SK-N-SH (cell line): Measurements from ENCODE around the gene CELA3B.

ENCODE experiments used
- ELF1 ChIP-seq: IDR thresholded peaks from 2 replicates; pipeline ENCODE4 v1.4.0; 2012
- EP300 ChIP-seq, 2 experiments: IDR thresholded peaks; 2 replicates each; pipeline versions ENCODE4 v1.4.0 to v1.6.1; 2012; ENCODE audit warnings: borderline replicate concordance in 1 of 2, low read depth in 1 of 2, low read length in 1 of 2
- FOXM1 ChIP-seq: IDR thresholded peaks from 2 replicates; pipeline ENCODE4 v1.4.0; 2012; ENCODE audit warnings: low read depth, mild to moderate bottlenecking
- GABPA ChIP-seq: IDR thresholded peaks from 2 replicates; pipeline ENCODE4 v1.4.0; 2012; ENCODE audit warnings: low read depth, mild to moderate bottlenecking
- JUND ChIP-seq: IDR thresholded peaks from 2 replicates; pipeline ENCODE4 v1.4.0; 2012
- MAX ChIP-seq: IDR thresholded peaks from 2 replicates; pipeline ENCODE4 v1.4.0; 2012; ENCODE audit warnings: low read depth
- SMC3 ChIP-seq: IDR thresholded peaks from 2 replicates; pipeline ENCODE4 v1.6.1; 2012; ENCODE audit warnings: low read depth, low read length, improper control_type of control experiment
- TAF1 ChIP-seq: IDR thresholded peaks from 2 replicates; pipeline ENCODE4 v1.6.1; 2012; ENCODE audit warnings: low read depth, mild to moderate bottlenecking, low read length, moderate library complexity, borderline replicate concordance
- TCF12 ChIP-seq: IDR thresholded peaks from 2 replicates; pipeline ENCODE4 v1.4.0; 2012
- YY1 ChIP-seq: IDR thresholded peaks from 2 replicates; pipeline ENCODE4 v1.4.0; 2012; ENCODE audit warnings: low read depth, mild to moderate bottlenecking
- TF ChIP-seq, protein P1 (sequence below): fragments of 150-350 bp; IDR thresholded peaks from 2 replicates; pipeline ENCODE4 v1.6.1; 2017; ENCODE audit warnings: antibody characterized with exemption, low read length, low read depth, borderline replicate concordance
- TF ChIP-seq, protein P2 (sequence below): fragments of 200-600 bp; sonication (generic); IDR thresholded peaks from 2 replicates; pipeline ENCODE4 v1.6.1; 2017; ENCODE audit warnings: antibody characterized with exemption, mild to moderate bottlenecking, moderate library complexity
- TF ChIP-seq, protein P3 (sequence below): IDR thresholded peaks from 2 replicates; pipeline ENCODE4 v1.4.0; 2012; ENCODE audit warnings: low read depth, borderline replicate concordance
- TF ChIP-seq, protein P4 (sequence below): IDR thresholded peaks from 2 replicates; pipeline ENCODE4; 2012

DNA sequence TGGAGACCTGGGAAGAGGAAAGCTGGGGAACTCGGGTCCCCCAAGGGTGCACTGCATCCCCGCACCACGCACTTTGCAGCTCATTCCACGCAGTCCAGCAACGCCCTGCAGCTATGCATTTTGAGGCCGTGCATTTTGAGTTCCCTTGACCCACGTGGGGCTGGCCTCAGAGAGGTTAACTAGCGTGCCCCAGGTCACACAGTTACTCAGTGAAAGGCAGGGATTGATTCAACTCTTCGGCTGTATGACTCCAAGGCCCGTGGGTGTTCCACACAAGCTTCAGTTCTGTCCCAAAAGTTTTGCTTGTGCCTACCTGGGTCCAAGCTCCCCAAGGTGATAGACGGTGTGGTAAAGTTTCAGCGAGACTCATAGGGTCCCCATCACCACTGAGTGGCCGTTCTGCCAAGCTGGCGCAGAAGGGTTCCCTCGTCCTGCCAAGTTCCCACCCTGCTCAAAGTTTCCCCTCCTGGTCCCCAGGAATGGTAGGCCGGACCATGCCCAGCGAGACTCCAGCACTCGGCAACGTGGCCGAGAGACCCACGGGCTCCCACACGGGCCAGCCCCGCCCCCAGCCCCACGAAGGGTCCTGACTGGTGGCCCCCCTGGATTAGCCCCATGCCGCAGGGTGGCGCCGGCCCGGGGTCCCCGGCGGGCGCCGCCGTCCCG, 40.3 kb upstream of the CELA3B start:
- TF ChIP-seq, protein P1, sequence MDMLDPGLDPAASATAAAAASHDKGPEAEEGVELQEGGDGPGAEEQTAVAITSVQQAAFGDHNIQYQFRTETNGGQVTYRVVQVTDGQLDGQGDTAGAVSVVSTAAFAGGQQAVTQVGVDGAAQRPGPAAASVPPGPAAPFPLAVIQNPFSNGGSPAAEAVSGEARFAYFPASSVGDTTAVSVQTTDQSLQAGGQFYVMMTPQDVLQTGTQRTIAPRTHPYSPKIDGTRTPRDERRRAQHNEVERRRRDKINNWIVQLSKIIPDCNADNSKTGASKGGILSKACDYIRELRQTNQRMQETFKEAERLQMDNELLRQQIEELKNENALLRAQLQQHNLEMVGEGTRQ, result no peak
- TF ChIP-seq, protein P2, sequence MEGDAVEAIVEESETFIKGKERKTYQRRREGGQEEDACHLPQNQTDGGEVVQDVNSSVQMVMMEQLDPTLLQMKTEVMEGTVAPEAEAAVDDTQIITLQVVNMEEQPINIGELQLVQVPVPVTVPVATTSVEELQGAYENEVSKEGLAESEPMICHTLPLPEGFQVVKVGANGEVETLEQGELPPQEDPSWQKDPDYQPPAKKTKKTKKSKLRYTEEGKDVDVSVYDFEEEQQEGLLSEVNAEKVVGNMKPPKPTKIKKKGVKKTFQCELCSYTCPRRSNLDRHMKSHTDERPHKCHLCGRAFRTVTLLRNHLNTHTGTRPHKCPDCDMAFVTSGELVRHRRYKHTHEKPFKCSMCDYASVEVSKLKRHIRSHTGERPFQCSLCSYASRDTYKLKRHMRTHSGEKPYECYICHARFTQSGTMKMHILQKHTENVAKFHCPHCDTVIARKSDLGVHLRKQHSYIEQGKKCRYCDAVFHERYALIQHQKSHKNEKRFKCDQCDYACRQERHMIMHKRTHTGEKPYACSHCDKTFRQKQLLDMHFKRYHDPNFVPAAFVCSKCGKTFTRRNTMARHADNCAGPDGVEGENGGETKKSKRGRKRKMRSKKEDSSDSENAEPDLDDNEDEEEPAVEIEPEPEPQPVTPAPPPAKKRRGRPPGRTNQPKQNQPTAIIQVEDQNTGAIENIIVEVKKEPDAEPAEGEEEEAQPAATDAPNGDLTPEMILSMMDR, result no peak
- TF ChIP-seq, protein P3, sequence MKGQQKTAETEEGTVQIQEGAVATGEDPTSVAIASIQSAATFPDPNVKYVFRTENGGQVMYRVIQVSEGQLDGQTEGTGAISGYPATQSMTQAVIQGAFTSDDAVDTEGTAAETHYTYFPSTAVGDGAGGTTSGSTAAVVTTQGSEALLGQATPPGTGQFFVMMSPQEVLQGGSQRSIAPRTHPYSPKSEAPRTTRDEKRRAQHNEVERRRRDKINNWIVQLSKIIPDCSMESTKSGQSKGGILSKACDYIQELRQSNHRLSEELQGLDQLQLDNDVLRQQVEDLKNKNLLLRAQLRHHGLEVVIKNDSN, result no peak
- TF ChIP-seq JUND, result no peak
- no peak for TF ChIP-seq MAX
- TF ChIP-seq EP300 (IDR thresholded peaks at IDR 0.05; ENCODE audit: borderline replicate concordance in 1 of 2, low read depth in 1 of 2, low read length in 1 of 2), result no peak
- no peak for TF ChIP-seq TAF1
- no peak for TF ChIP-seq SMC3
- TF ChIP-seq, protein P4, sequence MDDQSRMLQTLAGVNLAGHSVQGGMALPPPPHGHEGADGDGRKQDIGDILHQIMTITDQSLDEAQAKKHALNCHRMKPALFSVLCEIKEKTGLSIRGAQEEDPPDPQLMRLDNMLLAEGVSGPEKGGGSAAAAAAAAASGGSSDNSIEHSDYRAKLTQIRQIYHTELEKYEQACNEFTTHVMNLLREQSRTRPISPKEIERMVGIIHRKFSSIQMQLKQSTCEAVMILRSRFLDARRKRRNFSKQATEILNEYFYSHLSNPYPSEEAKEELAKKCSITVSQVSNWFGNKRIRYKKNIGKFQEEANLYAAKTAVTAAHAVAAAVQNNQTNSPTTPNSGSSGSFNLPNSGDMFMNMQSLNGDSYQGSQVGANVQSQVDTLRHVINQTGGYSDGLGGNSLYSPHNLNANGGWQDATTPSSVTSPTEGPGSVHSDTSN, result no peak
- no peak for TF ChIP-seq FOXM1
- no peak for TF ChIP-seq TCF12
- TF ChIP-seq ELF1, result no peak
- TF ChIP-seq GABPA, result no peak
- TF ChIP-seq YY1, result no peak
